ENCODE data around the gene PLLP.
"Not testable (repeated sequence)": the region's sequence is repeated elsewhere in the genome, so short reads cannot be mapped to it uniquely, and the experiment has no call there.

PLLP gene

GRCh38 chr16:57273826-57274225 is 10.6 kb downstream of the PLLP start:
- DNase-seq (ENCODE audit: low read depth in 2 of 2), result no peak

- DNase-seq (ENCODE audit: low read depth in 2 of 2), result no peak
These were observed 11.1 kb downstream of the PLLP start for GRCh38 chr16:57273359-57273758.

GRCh38 chr16:57271867-57272495 is 12.5 kb downstream of the PLLP start:
- no peak for DNase-seq (ENCODE audit: low read depth in 2 of 2)

GRCh38 chr16:57271063-57271345 is 13.5 kb downstream of the PLLP start:
- no peak for DNase-seq (ENCODE audit: low read depth in 2 of 2)

- no peak for DNase-seq (ENCODE audit: low read depth in 2 of 2)
These were observed 14.0 kb downstream of the PLLP start for GRCh38 chr16:57270221-57271062.

- no peak for DNase-seq (ENCODE audit: low read depth in 2 of 2)
These were observed 15.4 kb downstream of the PLLP start for GRCh38 chr16:57268804-57269800.

GRCh38 chr16:57267343-57267742 is 17.1 kb downstream of the PLLP start:
- DNase-seq (ENCODE audit: low read depth in 2 of 2), result not testable (repeated sequence)

GRCh38 chr16:57266531-57267260 is 17.8 kb downstream of the PLLP start:
- DNase-seq (ENCODE audit: low read depth in 2 of 2), result no peak

GRCh38 chr16:57265850-57266530 is 18.5 kb downstream of the PLLP start:
- no peak for DNase-seq (ENCODE audit: low read depth in 2 of 2)

- DNase-seq (ENCODE audit: low read depth in 2 of 2), result no peak
These were observed 19.5 kb downstream of the PLLP start for GRCh38 chr16:57264950-57265371.

- DNase-seq (ENCODE audit: low read depth in 2 of 2), result no peak
These were observed 20.1 kb downstream of the PLLP start for GRCh38 chr16:57264381-57264780.

GRCh38 chr16:57263541-57264351 is 20.7 kb downstream of the PLLP start:
- DNase-seq (ENCODE audit: low read depth in 2 of 2), result no peak

GRCh38 chr16:57262841-57263540 is 21.5 kb downstream of the PLLP start:
- DNase-seq (ENCODE audit: low read depth in 2 of 2), result no peak

- no peak for DNase-seq (ENCODE audit: low read depth in 2 of 2)
These were observed 22.7 kb downstream of the PLLP start for GRCh38 chr16:57261806-57262205.

- no peak for DNase-seq (ENCODE audit: low read depth in 2 of 2)
These were observed 24.1 kb downstream of the PLLP start for GRCh38 chr16:57260294-57260929.

- DNase-seq (ENCODE audit: low read depth in 2 of 2), result no peak
These were observed 25.5 kb downstream of the PLLP start for GRCh38 chr16:57258910-57259475.

- DNase-seq (ENCODE audit: low read depth in 2 of 2), result no peak
These were observed 26.1 kb downstream of the PLLP start for GRCh38 chr16:57258226-57258909.

- no peak for DNase-seq (ENCODE audit: low read depth in 2 of 2)
These were observed 26.9 kb downstream of the PLLP start for GRCh38 chr16:57257455-57258070.
